Large intestine (tissue), 3 donors: ENCODE results near the gene DCTN2. TPM values are rescaled to one million over a fixed set of nuclear protein-coding genes. Genes with fewer than 3 reads are reported as not detected.

Experiments
- DNase-seq, 2 donors: peaks; one replicate each; pipeline versions ENCODE4 v3.0.0 to v3.0.0-alpha.2; 2013
- H3K27ac ChIP-seq: one replicate; pipeline ENCODE4 v1.5.1; 2013; ENCODE audit warnings: low read length
- H3K27me3 ChIP-seq: 2 replicates; pipeline ENCODE4 v1.6.1; 2013; ENCODE audit warnings: low read length; ENCODE audit not compliant: control insufficient read depth, insufficient read depth
- H3K36me3 ChIP-seq: 2 replicates; pipeline ENCODE4 v1.6.1; 2013; ENCODE audit warnings: low read length; ENCODE audit not compliant: control insufficient read depth, insufficient read depth
- H3K4me1 ChIP-seq: one replicate; pipeline ENCODE4 v1.6.1; 2013; ENCODE audit warnings: low read length; ENCODE audit not compliant: control insufficient read depth, insufficient read depth
- H3K4me3 ChIP-seq: one replicate; pipeline ENCODE4 v1.5.1; 2013; ENCODE audit warnings: low read length
- H3K9me3 ChIP-seq: one replicate; pipeline ENCODE4 v1.6.1; 2013; ENCODE audit warnings: mild to moderate bottlenecking, low read depth, low read length, moderate library complexity; ENCODE audit not compliant: control insufficient read depth
- WGBS: methylation state at CpG from one replicate; pipeline ENCODE4 v1.1.5; 2013; ENCODE audit warnings: low lambda C conversion rate; ENCODE audit not compliant: insufficient coverage; 5-methylcytosine and 5-hydroxymethylcytosine counted together
- polyA plus RNA-seq: library from polyadenylated mRNA; unstranded; fragments of 120-200 nt; gene quantifications from one replicate; pipeline ENCODE4 v1.2.1, GENCODE V29; 2013

Gene DCTN2
- polyA plus RNA-seq, 1 donor = 136 TPM

- no CpG with 5 or more reads among the region's 2 CpGs for WGBS
- no peak for DNase-seq
- Histone ChIP-seq H3K27me3 (no peaks in the 10 kb centered on the region), H3K36me3 (peaks cover 45% of the 10 kb centered on the region), H3K4me1 (peaks cover 7% of the 10 kb centered on the region), H3K9me3 (no peaks in the 10 kb centered on the region), H3K27ac (no peak overlapping the region), H3K4me3 (no peak overlapping the region)
These were observed 6.0 kb downstream of the DCTN2 start for GRCh38 chr12:57541001-57541400.

- DNase-seq = no peak
- Histone ChIP-seq H3K36me3 (peaks cover 63% of the 10 kb centered on the region), H3K27me3 (no peaks in the 10 kb centered on the region), H3K9me3 (no peaks in the 10 kb centered on the region), H3K4me1 (no peaks in the 10 kb centered on the region), H3K4me3 (no peak overlapping the region), H3K27ac (no peak overlapping the region)
- no CpG with 5 or more reads among the region's 5 CpGs for WGBS
These were observed 7.7 kb downstream of the DCTN2 start for GRCh38 chr12:57539134-57539768.

DNA sequence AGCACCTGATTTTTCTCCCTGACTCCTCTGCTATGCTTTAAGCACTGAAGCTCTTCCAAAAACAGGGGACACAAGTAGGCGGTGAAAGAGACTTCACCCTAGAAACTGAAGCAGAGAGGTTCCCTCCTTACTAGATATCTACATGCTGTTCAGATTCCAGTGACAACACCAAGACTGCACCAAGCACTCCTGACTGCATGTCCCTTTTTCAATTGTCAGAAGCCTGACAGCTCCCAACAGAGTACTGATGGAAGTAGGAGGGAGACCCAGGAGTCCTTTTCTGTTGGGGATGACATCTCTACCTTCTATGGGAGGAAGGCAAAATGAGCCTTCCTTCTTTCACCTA, 10.4 kb downstream of the DCTN2 start:
- H3K36me3 ChIP-seq = peaks cover 82% of the 10 kb centered on the region

DNA sequence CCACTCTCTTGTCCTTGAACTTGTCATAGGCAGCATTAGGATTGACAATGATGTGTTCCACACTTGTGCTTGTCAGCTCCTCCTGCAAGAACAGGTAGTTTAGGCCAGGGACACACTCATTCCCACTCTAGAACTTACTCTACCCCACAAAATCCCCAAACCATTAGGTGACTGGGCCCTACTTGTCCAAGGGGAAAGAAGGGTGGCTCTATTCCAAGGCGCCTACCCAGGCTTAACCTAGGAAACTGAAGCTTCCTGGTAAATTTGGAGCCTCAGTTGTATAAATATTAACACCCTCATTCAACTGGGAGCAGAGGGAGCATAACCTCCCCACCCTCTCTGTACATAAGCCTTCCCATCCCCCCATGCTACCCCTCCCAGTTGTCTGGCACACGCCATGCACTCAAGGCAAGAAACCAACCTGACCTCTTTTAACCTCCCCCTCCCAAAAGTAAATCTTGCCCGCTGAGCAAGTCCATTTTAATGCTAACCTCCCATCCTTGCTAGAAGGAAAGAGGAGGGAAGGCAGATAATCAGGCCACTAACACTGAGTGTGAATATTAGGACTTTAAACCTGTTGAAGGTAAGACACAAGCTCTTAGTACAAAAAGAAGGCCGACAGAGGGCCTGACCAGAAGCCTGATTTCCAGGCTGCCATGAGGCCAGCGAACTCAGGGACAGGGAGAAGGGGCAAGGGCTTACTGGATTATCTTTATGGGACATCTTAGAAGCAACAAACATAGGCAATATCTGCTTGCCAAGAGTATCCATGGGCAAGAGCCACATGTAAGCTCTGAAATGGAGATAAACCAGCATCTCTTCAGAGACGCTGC, 11.0 kb downstream of the DCTN2 start:
- WGBS = no CpG with 5 or more reads among the region's 6 CpGs
- Histone ChIP-seq H3K4me1 (no peaks in the 10 kb centered on the region), H3K27ac (no peak overlapping the region), H3K4me3 (no peak overlapping the region), H3K27me3 (no peaks in the 10 kb centered on the region), H3K9me3 (no peaks in the 10 kb centered on the region), H3K36me3 (peaks cover 84% of the 10 kb centered on the region)
- no peak for DNase-seq

More for the DNA sequence above, 10.4 kb downstream of the DCTN2 start:
- Histone ChIP-seq H3K4me1 (no peaks in the 10 kb centered on the region), H3K9me3 (no peaks in the 10 kb centered on the region), H3K27ac (no peak overlapping the region), H3K4me3 (no peak overlapping the region), H3K27me3 (no peaks in the 10 kb centered on the region)
- whole genome bisulfite sequencing = no CpG with 5 or more reads among the region's 1 CpG
- no peak for DNase-seq

DNA sequence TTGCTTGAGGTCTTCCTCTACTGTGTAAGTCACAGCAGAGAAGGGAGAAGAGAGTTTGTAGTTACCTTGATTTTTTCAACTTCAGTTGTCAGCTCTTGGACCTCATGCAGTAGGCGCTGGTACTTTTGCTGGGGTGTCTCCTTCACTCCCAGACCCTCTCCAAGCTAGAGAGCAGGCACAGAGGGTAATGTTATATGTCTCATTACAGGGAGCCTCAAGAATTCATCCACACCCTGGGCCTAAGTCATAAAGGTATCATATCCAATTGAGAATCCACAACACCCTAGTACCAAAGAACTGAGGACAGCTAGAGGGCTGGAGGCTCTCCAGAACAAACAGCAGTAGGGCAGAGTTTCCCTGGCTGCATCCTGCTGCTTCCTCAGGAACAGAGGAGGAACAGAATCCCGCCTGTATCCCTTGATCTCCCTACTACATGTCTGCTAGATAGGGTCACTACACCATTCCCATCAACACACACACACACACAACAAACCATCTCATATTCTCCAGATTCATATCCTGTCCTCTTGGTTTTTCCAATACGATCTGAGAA, 11.9 kb downstream of the DCTN2 start:
- no peak for DNase-seq
- WGBS = no CpG with 5 or more reads among the region's 3 CpGs
- Histone ChIP-seq H3K27me3 (no peaks in the 10 kb centered on the region), H3K4me1 (no peaks in the 10 kb centered on the region), H3K36me3 (peaks cover 85% of the 10 kb centered on the region), H3K4me3 (no peak overlapping the region), H3K9me3 (no peaks in the 10 kb centered on the region), H3K27ac (no peak overlapping the region)

- Histone ChIP-seq H3K27ac (no peak overlapping the region), H3K36me3 (peaks cover 88% of the 10 kb centered on the region), H3K4me3 (no peak overlapping the region), H3K9me3 (no peaks in the 10 kb centered on the region), H3K27me3 (no peaks in the 10 kb centered on the region), H3K4me1 (no peaks in the 10 kb centered on the region)
- WGBS = 90% methylated on average over 2 of the region's 5 CpGs
- no peak for DNase-seq
These were observed 12.7 kb downstream of the DCTN2 start for GRCh38 chr12:57534250-57534649.

DNA sequence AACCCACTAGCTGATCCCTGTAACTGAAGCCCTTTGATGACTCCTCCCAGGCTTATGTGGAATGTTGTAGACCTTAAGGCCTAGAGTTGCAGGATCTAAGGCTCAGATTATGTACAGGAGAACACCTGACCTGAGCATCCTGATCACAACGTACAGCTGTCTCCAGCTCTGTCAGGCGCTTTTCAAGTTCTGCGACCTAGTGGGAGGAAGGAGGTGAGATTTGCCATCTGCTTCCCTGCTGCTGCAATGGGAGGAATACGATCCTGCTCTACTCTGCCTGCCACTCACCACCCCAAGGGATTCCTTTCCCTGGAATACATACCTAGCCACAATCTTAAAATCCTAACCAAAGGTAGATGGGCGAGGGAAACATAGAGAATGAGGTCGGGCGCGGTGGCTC, 13.9 kb downstream of the DCTN2 start:
- Histone ChIP-seq H3K27ac (no peak overlapping the region), H3K4me3 (no peak overlapping the region), H3K9me3 (no peaks in the 10 kb centered on the region), H3K27me3 (no peaks in the 10 kb centered on the region), H3K36me3 (peaks cover 89% of the 10 kb centered on the region), H3K4me1 (no peaks in the 10 kb centered on the region)
- DNase-seq = no peak
- no CpG with 5 or more reads among the region's 8 CpGs for WGBS

GRCh38 chr12:57531836-57532235, 15.2 kb downstream of the DCTN2 start:
- DNase-seq = no peak
- Histone ChIP-seq H3K4me3 (no peak overlapping the region), H3K27me3 (no peaks in the 10 kb centered on the region), H3K27ac (no peak overlapping the region), H3K9me3 (no peaks in the 10 kb centered on the region), H3K36me3 (peaks cover 94% of the 10 kb centered on the region), H3K4me1 (no peaks in the 10 kb centered on the region)
- no CpG with 5 or more reads among the region's 1 CpG for WGBS

GRCh38 chr12:57530396-57531142, 16.4 kb downstream of the DCTN2 start:
- H3K27ac ChIP-seq = no peak overlapping the region
- peaks cover 96% of the 10 kb centered on the region for H3K36me3 ChIP-seq

DNA sequence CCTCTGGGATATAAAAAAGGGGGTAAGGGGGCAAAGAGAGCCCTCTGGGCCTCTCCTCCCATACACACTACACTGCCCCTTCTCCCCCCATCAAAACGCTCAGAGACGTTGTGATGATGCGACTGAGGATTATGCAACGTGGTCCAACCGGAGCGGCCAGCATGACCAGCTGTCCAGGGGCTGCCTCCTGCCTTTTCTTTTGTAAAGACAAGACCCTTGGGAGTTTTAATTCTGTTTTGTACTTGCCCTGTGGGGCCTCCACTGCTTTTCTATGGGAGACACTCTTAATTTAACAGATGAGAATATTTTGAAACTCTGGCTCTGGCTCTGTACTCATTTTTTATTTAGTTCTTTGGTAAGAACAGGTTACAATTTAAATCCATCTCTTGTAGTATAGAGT, 17.2 kb downstream of the DCTN2 start:
- no peak overlapping the region for H3K4me3 ChIP-seq
- no peaks in the 10 kb centered on the region for H3K9me3 ChIP-seq
- DNase-seq = no peak
- no CpG with 5 or more reads among the region's 6 CpGs for WGBS
- H3K36me3 ChIP-seq = peaks cover 95% of the 10 kb centered on the region
- H3K27me3 ChIP-seq = no peaks in the 10 kb centered on the region
- H3K4me1 ChIP-seq = peaks cover 6% of the 10 kb centered on the region
- no peak overlapping the region for H3K27ac ChIP-seq

More at GRCh38 chr12:57530396-57531142, 16.4 kb downstream of the DCTN2 start:
- Histone ChIP-seq H3K27me3 (no peaks in the 10 kb centered on the region), H3K4me3 (no peak overlapping the region), H3K4me1 (no peaks in the 10 kb centered on the region), H3K9me3 (no peaks in the 10 kb centered on the region)
- DNase-seq = no peak
- WGBS = no CpG with 5 or more reads among the region's 5 CpGs
